Nephron progenitor cell (in vitro differentiated cells): Measurements from ENCODE around the gene CLEC4E.

Experiments
- DNase-seq: peaks from one replicate; pipeline ENCODE4 v3.0.0; 2021
- H3K27ac Mint-ChIP-seq: 2 replicates; pipeline ENCODE4 v1.8.0; 2021; ENCODE audit warnings: mild to moderate bottlenecking, moderate library complexity, mixed read lengths
- H3K27me3 Mint-ChIP-seq: 2 replicates; pipeline ENCODE4 v1.8.0; 2021; ENCODE audit warnings: mild to moderate bottlenecking, low read depth, mixed read lengths; ENCODE audit not compliant: poor library complexity
- H3K36me3 Mint-ChIP-seq: 2 replicates; pipeline ENCODE4 v1.8.0; 2021; ENCODE audit warnings: low read depth, mixed read lengths
- H3K4me1 Mint-ChIP-seq: 2 replicates; pipeline ENCODE4 v1.8.0; 2021; ENCODE audit warnings: mixed read lengths
- H3K4me3 Mint-ChIP-seq: 2 replicates; pipeline ENCODE4 v1.8.0; 2021; ENCODE audit warnings: mild to moderate bottlenecking, moderate library complexity, mixed read lengths
- H3K9me3 Mint-ChIP-seq: 2 replicates; pipeline ENCODE4 v1.8.0; 2021; ENCODE audit warnings: mild to moderate bottlenecking, moderate library complexity, mixed read lengths
- TF ChIP-seq, protein P1 (sequence below): fragments of 200-600 bp; sonication (generic); IDR thresholded peaks from 2 replicates; pipeline ENCODE4 v1.5.0; 2021; ENCODE audit warnings: antibody characterized with exemption

CLEC4E gene

DNA sequence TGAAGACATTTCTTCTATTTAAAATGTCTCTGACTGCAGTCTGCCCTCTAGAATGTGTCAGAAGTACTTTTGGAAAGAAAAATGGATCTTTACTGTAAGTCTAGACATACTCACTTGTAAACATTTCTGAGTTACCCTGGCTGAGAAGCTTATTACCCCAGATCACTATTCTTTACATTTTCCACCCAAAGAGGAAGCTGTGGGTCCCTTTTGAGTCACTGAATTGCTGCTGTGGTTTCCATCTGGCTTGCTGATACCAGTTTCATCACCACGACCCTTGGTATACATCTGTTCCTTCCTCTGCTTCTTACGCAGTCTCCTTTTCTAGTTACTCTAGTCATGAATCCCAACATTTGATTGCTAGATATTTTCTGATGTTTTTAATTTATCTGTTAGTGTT lies 47.6 kb downstream of the CLEC4E start:
- Mint-ChIP-seq H3K4me3 (no peak overlapping the region), H3K4me1 (no peaks in the 10 kb centered on the region), H3K36me3 (no peaks in the 10 kb centered on the region), H3K27ac (no peak overlapping the region), H3K9me3 (no peaks in the 10 kb centered on the region), H3K27me3 (peaks cover 3% of the 10 kb centered on the region)
- no peak for DNase-seq
- TF ChIP-seq, protein P1, sequence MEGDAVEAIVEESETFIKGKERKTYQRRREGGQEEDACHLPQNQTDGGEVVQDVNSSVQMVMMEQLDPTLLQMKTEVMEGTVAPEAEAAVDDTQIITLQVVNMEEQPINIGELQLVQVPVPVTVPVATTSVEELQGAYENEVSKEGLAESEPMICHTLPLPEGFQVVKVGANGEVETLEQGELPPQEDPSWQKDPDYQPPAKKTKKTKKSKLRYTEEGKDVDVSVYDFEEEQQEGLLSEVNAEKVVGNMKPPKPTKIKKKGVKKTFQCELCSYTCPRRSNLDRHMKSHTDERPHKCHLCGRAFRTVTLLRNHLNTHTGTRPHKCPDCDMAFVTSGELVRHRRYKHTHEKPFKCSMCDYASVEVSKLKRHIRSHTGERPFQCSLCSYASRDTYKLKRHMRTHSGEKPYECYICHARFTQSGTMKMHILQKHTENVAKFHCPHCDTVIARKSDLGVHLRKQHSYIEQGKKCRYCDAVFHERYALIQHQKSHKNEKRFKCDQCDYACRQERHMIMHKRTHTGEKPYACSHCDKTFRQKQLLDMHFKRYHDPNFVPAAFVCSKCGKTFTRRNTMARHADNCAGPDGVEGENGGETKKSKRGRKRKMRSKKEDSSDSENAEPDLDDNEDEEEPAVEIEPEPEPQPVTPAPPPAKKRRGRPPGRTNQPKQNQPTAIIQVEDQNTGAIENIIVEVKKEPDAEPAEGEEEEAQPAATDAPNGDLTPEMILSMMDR, result no peak

DNA sequence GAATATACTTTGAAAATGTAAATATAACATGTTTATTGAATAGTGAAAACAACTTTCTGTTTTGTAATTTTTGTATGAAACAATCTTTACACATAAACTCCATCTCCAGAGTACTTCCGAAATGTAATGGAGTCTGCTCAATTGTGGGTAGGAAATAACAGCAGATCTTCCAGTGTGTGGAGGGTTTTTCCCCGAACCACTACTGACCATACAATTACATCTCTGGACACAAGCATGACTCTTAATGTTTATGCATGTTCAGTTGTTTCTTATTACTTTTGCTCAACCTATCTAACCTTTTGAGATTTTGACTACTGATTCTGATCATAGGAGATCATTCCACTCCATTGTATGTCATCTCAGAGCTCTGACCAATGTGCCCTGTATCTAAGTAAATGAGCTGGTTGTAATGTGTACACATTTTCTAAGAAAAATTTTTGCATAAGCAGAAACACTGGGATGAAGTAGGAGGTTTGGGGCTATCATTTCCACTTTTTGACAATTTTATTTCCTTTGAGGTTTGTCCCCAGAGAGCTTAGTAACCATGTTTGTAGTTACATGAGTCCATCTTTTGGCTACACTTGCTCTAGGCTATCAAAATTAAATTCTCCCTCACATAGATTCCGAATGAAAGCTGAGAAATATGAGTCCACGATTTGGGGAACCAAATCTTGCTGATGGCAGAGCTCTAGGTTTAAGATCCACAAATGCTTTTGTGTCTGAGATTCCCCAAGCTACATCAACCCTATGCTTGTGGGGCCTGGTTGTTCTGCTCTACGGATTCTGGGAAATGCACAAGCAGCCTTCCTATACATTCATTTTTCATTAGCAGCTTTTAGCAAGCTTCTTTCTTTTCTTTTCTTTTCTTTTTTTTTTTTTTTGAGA lies 48.8 kb downstream of the CLEC4E start:
- Mint-ChIP-seq H3K36me3 (no peaks in the 10 kb centered on the region), H3K4me3 (no peak overlapping the region), H3K9me3 (peaks cover 4% of the 10 kb centered on the region), H3K4me1 (no peaks in the 10 kb centered on the region), H3K27ac (no peak overlapping the region), H3K27me3 (peaks cover 3% of the 10 kb centered on the region)
- TF ChIP-seq, protein P1, result no peak
- no peak for DNase-seq
